Breast epithelium (tissue), 3 donors: ENCODE results near the gene SLC37A1.

Experiments
- POLR2A ChIP-seq: fragments of 450-650 bp; IDR thresholded peaks from one replicate; pipeline ENCODE4 v1.6.1; 2016; ENCODE audit warnings: antibody characterized with exemption, mild to moderate bottlenecking, moderate library complexity
- TF ChIP-seq, protein P1 (sequence below), 3 donors: fragments of 450-650 bp; IDR thresholded peaks; one replicate each; pipeline ENCODE4 v1.5.1; 2016 to 2017; ENCODE audit warnings: antibody characterized with exemption in 3 of 3, mild to moderate bottlenecking in 3 of 3, moderate library complexity in 3 of 3

DNA sequence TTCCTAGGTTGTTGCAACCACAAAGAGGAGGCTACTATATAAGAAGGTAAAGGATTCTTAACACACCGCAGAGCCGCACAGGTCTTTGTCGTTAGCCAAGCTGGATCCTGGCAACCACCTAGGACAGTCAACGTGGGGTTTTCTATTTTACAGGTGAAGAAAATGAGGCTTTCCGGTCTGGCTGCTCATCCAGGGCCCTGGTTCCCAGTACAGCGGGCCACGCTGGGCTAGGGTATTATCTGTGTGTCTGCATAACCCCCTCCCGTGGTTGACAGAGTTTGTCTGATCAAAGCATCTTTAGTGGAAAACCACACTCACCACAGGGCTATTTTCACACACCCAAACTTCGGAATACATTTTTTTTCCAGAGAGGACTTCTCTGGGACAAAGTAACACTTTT lies 100.7 kb downstream of the SLC37A1 start:
- TF ChIP-seq, protein P1, sequence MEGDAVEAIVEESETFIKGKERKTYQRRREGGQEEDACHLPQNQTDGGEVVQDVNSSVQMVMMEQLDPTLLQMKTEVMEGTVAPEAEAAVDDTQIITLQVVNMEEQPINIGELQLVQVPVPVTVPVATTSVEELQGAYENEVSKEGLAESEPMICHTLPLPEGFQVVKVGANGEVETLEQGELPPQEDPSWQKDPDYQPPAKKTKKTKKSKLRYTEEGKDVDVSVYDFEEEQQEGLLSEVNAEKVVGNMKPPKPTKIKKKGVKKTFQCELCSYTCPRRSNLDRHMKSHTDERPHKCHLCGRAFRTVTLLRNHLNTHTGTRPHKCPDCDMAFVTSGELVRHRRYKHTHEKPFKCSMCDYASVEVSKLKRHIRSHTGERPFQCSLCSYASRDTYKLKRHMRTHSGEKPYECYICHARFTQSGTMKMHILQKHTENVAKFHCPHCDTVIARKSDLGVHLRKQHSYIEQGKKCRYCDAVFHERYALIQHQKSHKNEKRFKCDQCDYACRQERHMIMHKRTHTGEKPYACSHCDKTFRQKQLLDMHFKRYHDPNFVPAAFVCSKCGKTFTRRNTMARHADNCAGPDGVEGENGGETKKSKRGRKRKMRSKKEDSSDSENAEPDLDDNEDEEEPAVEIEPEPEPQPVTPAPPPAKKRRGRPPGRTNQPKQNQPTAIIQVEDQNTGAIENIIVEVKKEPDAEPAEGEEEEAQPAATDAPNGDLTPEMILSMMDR (IDR thresholded peaks at IDR 0.05) = no peak
- TF ChIP-seq POLR2A = no peak
